SU-DHL-6 (cell line): ENCODE measurements around the gene SPZ1.

Source experiments
- CTCF ChIP-seq: fragments of 200-600 bp; sonication (generic); IDR thresholded peaks from one replicate; pipeline ENCODE4 v1.5.1; 2017; ENCODE audit warnings: antibody characterized with exemption, mild to moderate bottlenecking, low read length, moderate library complexity; ENCODE audit not compliant: insufficient read depth, poor library complexity, severe bottlenecking
- EZH2phosphoT487 ChIP-seq: fragments of 200-600 bp; sonication (generic), shearing (Covaris generic); conservative IDR thresholded peaks from 2 replicates; pipeline ENCODE4 v1.6.1; 2018; ENCODE audit warnings: mild to moderate bottlenecking, antibody characterized with exemption, low read length, moderate library complexity, mixed read lengths

- no peak for TF ChIP-seq CTCF
- no peak for TF ChIP-seq EZH2phosphoT487
Observed at GRCh38 chr5:80276186-80276585, 43.6 kb upstream of the SPZ1 start.
